Measurements from ENCODE around the gene CREB3.
A peak's percentile ranks its signal among the peaks of the same experiment; 100 is the strongest.

Gene CREB3, protein sequence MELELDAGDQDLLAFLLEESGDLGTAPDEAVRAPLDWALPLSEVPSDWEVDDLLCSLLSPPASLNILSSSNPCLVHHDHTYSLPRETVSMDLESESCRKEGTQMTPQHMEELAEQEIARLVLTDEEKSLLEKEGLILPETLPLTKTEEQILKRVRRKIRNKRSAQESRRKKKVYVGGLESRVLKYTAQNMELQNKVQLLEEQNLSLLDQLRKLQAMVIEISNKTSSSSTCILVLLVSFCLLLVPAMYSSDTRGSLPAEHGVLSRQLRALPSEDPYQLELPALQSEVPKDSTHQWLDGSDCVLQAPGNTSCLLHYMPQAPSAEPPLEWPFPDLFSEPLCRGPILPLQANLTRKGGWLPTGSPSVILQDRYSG

DNA sequence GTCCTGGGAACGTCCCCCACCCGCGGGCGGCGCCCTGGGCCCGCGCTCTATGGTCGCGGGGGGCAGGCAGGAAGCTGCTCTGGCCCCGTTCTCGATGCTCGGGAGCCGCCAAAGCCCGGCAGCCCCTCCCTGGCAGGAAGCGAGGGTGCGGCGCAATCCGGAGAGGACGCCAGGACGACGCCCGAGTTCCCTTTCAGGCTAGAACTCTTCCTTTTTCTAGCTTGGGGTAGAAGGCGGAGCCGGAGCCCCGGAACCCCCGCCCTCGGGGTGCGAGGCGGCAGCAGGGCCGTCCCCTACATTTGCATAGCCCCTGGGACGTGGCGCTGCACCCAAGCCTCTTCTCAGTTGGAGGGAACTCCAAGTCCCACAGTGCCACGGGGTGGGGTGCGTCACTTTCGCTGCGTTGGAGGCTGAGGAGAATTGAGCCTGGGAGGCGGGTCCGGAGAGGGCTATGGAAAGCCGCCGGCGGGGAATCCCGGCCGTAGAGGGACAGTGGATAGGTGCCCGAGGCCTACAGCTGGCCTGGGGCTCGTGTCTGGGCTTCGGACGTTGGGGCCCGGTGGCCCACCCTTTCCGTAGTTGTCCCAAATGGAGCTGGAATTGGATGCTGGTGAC lies at the start of gene CREB3, which contains the start of gene TLN1:
Gene CREB3 (plus strand): TSS at position 482 of the 615 bp plus-strand sequence. CDS start 107 bp downstream, at position 589.
Gene TLN1 (minus strand): TSS at position 11 of the 615 bp plus-strand sequence. CDS start 6,501 bp downstream, outside the sequence.
- peak; percentile 85 for DNase-seq

DNA sequence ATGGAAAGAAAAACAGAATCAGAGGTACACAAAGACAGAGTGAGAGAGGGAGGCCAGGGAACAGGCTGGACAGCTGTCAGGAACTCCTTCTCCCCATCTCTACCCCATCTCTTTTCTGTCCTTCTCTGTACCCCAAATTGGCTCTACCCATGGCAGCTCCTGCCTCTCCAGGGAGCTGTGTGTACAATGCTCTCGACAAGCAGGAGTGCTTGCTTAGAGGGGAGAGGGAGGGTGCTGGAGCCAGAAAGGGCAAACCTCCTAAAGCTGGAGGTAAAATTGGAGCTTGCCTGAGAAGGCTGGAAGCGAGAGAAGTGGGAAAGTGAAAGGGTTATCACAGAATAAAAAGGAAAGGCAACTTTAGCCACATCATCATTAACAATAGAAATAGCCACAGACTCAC lies 49.1 kb upstream of the CREB3 start:
- no peak for DNase-seq

DNA sequence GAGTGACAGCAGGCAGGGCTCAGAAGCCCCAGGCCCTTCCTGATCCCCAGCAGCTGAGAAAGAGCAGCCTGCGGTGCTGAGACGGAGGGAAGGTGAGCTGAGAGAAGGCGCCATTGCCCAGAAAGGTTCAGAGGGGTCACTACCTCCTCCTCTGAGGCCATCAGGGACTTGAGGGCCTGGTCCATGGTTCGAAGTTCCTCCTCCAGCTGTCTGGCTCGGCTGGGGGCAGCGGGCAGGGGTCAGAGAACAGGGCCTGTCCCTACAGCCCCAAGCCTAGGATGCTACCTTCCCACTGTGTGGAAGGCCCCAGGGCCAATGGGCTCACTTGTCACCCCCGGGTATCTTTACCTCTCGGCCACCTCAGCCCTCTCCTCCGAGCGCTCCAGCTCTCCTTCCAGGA lies 47.5 kb upstream of the CREB3 start:
- DNase-seq = no peak

DNA sequence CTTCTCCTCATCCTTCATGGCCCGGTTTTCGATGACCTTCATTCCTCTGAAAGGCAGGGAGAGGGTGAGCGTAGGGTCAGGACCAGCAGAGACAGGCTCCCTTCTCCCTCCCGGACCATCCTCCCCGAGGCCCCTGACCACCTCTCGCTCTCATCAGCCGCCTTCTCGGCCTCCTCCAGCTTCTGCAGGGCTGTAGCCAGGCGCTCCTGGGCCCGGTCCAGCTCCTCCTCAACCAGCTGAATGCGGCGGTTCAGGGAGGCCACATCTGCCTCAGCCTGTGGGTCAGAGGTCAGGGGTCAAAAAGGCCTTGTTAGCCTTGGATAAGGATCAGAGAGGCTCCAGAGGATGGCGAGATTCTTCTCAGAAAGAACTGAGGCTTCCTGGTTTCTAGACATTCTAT lies 47.0 kb upstream of the CREB3 start:
- DNase-seq = no peak

GRCh38 chr9:35686222-35687203 lies 46.0 kb upstream of the CREB3 start:
- DNase-seq = no peak

DNA sequence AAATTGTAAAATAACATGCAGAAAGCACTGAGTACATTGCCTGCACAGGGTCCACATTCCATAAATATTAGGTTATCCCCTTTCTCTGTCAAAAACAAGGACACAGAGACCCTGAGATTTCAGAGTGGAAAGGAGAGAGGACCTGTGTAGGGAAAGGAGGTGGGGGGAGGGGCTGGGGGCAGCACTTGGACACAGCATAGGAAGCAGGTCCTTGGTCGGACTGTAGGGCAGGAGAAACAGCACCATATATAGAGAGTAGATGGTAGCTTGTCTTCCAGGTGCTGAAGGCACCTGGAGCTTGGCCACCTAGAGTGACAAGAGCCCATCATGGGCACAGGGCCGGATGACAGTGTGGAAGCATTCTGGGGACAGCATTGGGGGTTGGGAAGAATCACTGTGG lies 45.2 kb upstream of the CREB3 start:
- DNase-seq = no peak

DNA sequence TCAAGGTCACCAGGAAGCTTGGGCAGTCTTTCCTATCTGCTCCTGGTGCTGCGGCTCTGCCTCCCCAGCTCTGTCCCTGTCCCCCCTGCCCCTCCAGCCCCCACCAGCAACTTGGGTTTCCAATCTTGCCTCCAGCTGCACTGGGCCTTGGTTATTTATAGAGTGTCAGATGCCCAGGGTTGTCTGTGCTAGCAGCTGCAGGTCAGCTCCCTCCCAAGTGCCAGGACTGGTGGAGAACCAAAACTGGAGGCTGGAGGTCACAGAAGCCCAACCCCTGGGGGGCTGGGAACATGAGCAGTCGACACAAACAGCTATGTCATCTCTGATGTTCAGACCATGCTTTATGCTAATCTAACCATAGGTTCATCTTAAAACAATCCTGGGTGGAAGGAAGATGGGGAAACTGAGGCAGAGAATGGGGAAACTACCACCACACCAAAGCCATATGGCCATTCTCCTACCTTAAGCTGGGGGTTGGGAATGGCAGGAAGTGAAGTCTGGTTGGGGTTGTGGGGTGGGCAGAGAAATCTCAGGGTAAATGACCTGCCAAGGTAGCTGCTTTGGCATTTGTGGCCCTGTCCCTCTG lies 44.4 kb upstream of the CREB3 start:
- DNase-seq = no peak

DNA sequence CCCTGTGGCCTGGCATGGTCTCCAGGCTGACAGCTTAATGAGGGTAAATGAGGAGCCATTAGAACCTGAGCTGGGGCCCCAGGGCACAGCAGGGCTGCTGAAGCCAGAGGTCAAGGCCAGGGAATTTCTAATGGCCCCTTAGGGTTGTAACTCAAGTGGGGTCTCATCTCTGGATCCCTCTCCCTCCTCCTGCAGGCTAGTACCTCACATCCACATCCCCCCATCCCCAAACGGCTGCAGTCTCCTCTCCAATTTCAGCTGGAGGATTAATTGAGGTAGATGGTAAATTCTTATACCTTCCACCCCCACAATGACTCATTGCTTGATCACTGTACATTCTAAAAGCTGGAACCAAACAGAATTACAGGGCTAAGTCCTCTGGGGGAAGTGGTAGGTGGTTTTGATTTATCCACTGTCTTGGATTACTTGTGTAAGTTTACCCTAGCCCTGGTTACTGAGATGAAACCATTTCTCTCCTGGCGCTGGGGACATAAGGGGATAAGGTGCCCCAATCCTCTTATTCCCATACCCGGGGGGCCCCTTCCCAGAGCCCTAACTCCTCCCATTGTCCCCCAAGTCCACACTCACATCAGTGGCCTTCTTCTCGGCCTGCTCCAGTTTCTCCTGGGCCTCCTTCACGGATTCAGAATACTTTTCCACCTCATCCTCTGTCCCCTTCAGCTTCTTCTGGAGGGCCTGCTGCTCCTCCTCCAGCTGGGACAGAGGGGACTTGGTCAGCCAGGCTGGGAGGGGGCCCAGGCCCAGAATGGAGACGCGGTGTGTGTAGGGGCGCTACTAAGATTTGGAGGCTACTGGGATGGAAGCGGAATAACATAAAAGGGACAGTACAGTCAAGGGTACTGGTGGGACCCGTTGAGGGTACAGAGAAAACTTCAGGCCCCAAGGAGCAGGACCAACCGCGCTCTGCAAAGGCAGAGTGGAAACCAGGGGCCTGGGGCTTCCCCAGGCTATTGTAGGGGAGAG lies 43.6 kb upstream of the CREB3 start:
- DNase-seq = no peak

GRCh38 chr9:35689542-35690293 lies 42.7 kb upstream of the CREB3 start, which contains the start of gene TPM2:
Gene TPM2, minus strand, starts transcription at chr9:35689925. Its CDS starts 108 bp downstream, at chr9:35689817.
- DNase-seq = no peak

DNA sequence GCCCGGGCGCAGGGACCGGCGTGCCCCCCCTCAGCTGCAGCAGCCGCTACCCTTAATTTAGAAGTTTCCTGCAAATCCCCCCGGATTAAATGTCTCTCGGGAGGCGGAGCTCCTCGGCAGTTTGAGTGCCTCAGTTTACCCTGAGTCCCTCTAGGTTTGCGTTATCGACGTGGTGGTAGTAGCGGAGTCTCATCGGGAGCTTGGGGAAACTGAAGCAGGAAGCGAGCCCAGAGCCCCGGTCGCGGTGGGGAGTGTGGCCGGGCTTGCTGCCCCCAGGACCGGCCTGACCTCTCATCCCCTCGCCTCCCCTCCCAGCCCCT lies 42.2 kb upstream of the CREB3 start:
- DNase-seq = no peak

- peak; percentile 42 for DNase-seq
Observed at GRCh38 chr9:35690614-35691333, 41.7 kb upstream of the CREB3 start.

- DNase-seq = peak; percentile 33
Observed at GRCh38 chr9:35691334-35691650, 41.2 kb upstream of the CREB3 start.

GRCh38 chr9:35691757-35692301 lies 40.6 kb upstream of the CREB3 start:
- no peak for DNase-seq

DNA sequence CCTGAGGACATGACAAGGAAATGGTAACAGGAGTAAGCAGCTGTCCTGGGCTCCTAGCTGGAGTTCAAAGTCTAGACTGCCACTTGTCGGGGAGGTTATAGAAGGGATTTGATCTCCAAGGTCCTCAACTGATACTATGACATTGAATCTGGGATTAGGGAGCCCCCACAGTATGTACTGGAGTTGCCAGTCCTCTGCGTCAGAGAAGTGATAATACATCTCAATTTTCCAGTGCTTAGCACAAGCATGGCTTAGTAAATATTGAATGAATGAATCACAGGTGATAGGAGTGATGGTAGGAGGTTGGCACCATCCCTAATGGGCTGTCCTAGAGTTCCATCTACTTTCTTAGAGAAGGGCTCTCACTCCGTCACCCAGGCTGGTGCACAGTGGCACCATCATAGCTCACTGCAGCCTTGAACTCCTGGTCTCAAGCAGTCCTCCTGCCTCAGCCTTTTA lies 36.5 kb upstream of the CREB3 start:
- no peak for DNase-seq

- no peak for DNase-seq
Observed at GRCh38 chr9:35696520-35697215, 35.8 kb upstream of the CREB3 start.

DNA sequence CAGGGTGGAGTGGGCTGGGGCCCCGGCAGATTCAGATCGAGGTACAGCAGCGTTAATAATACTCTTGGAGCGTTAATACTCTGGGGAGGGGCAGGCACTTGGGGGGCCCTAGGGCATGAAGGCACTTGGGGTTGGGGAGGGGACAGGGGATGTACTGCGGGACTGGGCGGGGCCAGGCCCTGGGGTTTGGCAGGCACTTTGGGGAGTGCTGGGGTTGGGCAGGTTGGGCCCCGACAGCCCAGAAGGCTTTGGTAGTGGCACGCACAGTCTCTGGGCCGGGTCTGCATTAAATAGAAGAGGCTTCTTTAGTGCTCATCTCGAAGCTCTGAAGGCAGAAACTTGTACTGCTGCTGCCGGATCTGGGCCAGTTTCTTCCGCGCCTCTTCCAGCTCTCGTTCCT lies 35.0 kb upstream of the CREB3 start:
- no peak for DNase-seq

DNA sequence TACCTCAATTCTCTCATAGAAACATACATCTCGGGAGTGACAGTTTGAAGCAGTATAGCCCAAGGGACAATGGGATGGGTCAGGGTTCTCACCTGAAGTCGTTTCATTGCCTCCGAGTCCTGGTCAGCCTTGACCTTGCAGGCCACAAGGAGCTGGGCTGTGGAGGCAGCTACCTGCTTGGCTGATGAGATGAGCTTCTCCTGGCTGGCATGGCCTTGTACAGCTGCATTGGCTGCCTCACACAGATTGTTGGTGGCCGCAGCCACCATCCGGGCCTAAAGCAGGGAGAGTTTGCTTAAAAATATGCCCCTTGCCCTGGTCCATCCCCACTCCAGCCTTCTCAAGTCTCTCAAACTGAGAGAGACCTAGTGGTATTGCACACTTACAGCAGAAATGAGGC lies 34.2 kb upstream of the CREB3 start:
- DNase-seq = no peak

DNA sequence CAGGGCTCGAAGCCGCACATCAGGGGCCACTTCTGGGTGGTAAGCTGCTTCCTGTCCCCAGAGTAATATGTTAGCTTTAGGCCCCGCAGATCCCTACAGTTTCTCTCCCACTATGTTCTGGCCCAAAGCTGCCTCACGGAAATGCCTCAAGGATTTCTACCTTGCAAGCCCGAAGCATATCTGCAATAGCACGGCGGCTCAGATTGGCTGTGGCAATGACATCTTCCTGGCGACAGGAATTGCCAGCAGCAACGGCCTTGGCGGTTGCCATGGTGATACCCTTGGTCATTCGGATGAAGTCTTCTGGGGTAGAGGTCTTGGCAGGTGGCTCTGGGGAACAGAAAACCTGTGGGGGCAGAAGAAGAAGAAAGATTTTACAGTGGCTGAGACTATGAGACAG lies 32.4 kb upstream of the CREB3 start:
- DNase-seq = no peak

- DNase-seq = no peak
Observed at GRCh38 chr9:35700942-35701341, 31.5 kb upstream of the CREB3 start.

Data from NCI-H2227 treated with DMSO at 0.1 percent for 48 hours (cell line).